GM19043 (cell line): ENCODE measurements around the gene STT3A.

ENCODE experiments used
- ATAC-seq: cut with Tn5 transposase; IDR thresholded peaks from one replicate; pipeline ENCODE4 v1.9.1; 2021; ENCODE audit warnings: low read depth; ENCODE audit not compliant: unreplicated experiment

The STT3A gene

DNA sequence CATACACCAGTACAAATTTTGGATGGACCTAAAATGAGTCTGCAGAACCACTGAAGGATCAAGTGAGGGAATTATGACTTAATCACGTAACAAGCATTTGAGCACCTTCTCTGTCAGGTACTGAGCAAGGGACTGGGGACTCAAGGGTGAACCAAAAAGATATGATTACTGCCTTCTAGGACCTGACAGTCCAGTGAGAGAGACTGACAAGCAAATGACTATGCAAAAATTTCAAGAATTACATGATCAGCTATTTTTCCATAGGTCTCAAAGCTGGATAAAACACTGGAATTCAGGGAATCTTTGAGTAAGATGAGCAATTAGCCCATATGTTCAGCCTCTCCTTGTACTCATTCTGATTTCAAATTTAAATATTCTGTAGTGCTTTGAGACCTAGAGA is 5.2 kb upstream of the STT3A start:
- no peak for ATAC-seq

DNA sequence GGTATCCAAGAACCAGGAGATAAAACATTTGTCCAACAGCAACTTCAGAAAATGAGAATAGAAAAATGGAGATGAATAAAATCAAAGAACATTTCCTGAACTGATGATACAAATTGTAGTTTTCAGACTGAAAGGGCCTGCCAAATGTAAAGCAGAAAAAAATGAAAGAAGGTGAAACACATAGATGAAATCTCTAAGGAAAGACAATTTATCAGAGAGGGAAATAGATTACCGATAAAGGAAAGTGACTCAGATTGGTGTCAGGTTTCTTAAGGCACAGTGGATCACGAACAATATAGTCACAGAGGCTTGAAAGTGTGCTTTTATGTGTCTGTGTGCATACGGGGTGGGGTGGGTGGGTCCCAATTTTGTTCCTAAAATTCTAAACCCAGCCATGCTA is 4.1 kb upstream of the STT3A start:
- ATAC-seq = no peak

DNA sequence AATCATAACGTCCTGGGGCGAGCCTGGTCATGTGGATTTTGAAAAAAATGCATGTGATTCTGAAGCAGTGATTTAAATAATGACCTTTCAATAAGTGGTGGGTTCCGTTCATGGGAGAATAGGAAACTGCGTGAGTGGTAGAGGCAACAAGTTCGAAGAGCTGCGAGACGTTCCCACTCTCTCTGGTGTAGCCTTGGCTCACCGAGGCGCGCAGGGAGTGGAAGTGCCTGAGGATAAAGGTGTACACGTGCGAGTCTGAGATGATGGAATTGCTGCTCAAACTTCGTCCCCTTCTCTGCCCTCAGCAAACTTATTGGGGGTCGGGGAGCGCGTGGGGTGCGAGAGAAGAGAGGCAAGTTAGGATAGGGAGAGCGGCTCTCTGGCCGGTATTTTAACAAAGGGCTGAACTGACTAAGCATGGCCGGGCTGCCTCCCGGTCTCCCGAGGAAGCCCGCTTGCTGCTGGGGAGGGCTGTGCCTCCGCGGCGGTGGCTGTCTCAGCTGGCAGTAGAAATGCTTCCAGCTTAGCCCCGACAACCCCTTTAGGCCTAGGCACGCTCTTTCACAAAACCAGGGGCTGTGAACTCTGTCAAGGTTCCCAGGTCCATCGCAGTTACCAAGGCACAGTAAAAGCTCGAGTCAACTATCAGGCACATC is 875 bp upstream of the STT3A start:
- peak; percentile 16 for ATAC-seq

DNA sequence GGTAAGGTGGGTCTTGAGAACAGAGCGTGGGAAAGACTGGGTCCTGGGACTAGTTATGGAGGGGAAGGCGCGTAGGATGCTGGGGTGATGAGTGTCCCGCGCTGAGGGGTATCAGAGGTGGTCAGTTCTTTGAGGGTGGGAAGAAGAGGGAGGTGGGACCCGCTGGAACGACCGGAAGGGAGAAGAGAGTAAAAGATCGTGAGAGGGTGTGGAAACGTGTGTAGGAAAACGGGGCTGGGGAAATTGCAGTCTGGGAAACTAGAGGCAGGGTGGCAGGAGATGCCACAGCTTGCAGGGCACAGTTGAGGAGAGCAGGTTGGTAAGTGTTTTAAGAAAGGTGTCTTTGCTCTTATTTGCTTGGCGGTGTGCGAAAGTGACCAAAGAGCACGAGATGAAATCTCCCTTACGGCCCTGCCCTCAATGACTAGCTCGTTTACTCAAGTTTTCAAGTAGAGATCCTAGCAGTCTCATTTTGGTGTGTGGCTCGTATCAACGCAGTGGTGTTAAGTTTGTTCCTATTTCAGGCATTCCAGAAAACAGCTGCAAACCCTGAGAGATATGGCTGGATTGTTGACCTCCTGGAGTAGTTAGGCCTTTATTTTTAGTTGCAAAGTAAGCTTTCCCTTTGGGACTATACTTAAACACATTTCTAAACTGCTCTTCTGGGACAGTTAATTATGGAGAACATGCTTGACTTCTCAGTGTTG is 615 bp downstream of the STT3A start:
- ATAC-seq = no peak

DNA sequence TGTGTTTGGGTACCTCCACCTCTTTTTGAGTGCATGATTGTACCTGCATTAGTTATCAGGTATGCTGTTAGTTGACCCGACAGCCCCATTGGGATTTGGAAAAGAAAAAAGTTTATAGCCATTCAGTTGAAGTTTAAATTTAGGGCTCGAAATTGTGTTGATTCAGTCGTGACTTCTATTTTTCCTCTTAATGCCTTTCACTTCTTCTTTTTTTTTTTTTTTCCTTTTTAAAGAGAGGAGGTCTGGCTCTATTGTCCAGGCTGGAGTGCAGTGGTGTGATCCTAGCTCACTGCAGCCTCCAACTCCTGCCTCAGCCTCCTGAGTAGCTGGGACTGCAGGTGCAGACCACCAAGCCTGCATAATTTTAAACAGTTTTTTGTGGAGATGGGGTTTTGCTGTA is 2.3 kb downstream of the STT3A start:
- ATAC-seq = no peak

DNA sequence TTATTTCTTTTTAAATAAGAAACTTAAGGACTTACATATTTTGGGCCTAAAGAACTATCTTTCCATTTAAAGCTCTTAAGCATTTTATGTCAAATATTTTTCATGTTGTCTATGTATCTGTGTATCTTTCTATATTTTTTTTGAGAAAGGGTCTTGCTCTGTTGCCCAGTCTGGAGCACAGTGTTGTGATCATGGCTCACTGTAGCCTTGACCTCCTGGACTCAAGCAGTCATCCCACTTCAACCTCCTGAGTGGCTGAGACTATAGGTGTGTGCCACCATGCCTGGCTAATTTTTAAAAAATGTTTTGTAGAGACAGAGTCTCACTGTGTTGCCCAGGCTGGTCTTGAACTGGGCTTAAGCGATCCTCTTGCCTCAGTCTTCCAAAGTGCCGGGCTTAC is 8.0 kb downstream of the STT3A start:
- no peak for ATAC-seq

DNA sequence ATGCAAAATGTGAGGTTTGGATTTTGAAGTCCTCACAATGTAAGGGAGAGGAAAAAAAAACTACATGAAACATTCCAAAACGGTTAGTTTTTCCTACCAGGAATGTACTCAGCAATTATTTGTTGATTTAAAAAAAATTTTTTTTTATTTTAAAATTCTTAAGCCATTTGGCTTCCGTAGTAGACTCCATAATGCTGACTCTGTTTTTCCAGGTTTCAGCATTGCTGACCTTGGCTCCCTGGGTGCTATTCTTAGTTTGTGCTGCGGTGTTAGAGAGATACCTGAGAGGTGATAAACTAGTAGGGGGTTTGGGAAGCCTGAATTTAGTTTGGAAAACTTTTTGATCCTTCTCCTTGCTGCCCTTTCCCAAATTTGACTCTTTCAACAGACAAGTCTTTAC is 10.6 kb downstream of the STT3A start:
- no peak for ATAC-seq

DNA sequence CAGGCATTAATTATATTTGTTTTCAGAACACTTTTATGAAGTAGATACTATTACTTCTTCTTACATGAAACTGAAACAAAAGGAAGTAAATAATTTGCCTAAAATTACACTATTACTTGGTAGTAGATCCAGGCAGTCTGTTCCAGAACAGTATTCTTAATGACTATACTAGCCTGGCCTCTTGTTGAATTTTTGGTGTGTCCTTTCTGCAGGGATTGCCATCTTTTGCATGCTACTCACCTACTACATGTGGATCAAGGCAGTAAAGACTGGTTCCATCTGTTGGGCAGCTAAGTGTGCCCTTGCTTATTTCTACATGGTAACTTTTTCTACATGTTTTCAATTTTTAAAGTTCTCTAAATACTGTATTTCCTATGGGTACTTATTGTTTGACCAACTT is 12.8 kb downstream of the STT3A start:
- no peak for ATAC-seq

DNA sequence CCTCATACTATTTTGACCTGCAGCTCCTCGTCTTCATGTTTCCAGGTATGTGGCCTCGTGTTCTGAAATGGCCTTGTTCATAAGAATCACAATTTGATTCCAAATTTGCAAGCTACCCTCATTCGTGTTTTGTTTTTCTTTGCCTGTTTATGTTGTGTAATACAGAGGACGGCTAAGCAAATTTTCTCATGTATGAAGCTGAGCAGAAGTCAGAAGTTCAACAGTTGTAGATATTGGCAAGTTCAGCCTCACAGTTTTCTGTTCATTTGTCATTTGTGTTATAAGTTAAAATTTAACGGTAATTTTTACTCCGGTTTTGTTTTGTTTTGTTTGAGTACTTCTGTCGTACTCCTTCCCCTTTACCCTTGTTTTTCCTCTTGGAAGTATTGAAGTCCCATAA is 16.9 kb downstream of the STT3A start:
- ATAC-seq = no peak

DNA sequence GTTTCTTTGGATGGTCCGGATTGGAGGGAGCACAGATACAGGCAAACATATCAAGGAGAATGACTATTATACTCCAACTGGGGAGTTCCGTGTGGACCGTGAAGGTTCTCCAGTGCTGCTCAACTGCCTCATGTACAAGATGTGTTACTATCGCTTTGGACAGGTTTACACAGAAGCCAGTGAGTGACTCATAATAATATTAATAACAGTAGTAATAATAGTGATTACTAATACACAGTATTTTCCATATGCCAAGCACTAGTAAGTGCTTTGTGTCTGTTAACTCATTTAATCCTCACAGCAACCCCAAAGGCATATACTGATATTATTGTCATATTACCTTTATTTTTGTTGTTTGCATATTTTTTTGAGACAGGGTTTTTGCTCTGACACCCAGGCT is 25.7 kb downstream of the STT3A start:
- no peak for ATAC-seq

DNA sequence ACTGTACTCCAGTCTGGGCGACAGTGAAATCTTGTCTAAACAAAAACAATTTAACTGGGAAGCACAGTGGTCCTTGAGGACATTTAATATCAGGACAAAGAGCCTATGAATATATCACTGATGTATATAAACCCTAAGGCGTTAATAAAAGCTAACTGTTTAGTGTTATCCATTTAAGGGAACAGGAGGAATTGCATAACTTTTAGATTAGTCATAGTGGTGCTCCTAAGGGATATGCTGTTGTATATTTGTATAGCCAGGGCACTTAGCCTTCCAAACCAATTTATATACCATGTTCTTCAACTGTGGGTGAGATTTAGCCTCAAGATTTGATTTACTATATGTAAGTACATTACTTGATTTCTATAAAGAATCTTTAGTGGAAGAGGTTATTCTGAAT is 29.3 kb downstream of the STT3A start:
- ATAC-seq = no peak

DNA sequence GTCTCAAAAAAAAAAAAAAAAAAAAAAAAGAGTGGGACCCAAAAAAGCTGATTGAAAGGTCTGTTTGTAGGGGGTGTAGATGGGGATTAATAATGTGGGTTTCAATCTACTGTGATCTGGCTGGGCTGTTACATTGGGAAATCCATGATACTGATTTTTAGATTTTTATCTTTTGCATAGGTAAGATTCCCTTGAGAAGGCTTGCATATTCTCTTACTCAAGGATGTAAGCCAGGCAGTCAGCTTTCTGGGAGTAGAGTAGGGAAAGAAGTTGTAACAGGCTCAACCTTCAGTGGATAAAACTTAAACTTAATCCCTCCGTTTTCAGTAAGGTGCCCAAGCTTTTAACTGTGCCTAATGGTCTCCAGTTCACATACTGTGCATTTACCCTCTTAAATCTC is 30.4 kb downstream of the STT3A start:
- ATAC-seq = no peak

DNA sequence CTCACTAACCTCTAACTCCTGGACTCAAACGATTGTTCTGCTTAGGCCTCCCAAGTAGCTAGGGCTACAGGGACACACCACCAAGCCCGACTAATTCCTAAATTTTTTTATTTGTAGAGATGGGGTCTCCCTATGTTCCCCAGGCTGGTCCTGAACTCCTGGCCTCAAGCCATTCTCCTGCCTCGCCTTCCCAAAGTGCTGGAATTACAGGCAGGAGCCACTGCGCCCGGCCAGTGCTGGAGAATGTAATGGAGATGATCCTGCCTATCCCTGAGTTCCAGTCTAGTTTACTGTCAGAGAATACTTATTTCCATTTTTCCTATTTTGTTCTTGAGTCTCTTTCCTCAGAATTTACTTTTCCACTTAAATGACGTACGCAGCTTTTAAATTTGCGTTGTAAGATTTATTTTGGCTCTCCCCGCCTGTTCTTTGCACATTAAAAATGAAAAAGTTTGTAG is 32.1 kb downstream of the STT3A start, which contains the start of gene CHEK1:
TSS of gene CHEK1 (plus strand) at position 408 of the 458 bp plus-strand sequence. CDS start 1,606 bp downstream, outside the sequence.
- no peak for ATAC-seq

DNA sequence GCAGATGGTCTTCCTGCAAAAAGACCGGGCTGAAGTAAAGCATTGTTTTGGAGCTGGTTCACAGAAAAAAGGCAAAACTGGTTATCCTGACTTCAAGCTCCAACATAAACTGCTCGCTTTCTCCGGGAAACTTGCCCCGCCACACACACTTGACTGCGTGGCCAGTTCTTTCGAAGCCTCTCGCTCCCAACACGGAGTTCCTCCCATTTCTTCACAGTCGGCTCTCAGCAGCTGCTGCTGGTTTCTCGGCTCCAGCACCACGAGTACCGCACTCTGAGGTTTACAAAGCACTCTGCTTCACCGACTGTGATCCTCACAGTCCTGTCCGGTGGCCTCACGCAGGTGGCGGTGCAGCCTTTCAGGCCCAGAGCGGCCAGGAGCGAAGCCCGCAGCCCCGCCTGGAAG is 32.6 kb downstream of the STT3A start:
- ATAC-seq = no peak

DNA sequence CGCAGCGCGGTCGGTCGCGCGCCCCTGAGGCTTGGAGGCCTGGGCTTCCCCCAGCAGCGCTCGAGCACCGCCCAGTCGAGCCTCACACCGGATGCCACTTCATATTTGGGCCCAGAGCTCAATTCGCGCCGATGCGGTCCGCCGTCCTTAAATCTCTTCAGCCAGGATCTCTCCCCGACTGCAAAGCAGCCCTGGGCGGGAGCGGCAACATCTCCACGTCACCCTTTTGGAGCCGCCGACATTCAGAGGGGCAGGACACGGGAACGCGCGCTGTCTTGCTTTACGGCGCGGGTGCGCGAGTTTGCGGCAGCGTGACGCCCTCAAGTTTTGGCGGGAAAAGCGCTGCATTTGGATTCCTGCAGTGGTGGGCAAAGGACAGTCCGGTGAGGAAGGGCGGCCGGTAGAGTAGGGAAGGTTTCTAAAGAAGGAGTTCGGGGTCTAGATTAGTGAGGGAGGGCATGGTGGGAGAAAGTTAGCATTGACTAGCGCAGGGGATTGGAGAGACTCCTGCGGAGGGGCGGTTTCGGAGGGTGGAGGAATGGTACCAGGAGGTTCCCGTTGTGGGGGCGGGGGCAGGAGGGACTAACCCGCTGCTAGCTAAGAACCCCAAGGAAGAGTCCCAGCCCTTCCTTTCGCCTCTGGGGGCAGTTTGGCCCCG is 33.1 kb downstream of the STT3A start:
- peak; percentile 83 for ATAC-seq

DNA sequence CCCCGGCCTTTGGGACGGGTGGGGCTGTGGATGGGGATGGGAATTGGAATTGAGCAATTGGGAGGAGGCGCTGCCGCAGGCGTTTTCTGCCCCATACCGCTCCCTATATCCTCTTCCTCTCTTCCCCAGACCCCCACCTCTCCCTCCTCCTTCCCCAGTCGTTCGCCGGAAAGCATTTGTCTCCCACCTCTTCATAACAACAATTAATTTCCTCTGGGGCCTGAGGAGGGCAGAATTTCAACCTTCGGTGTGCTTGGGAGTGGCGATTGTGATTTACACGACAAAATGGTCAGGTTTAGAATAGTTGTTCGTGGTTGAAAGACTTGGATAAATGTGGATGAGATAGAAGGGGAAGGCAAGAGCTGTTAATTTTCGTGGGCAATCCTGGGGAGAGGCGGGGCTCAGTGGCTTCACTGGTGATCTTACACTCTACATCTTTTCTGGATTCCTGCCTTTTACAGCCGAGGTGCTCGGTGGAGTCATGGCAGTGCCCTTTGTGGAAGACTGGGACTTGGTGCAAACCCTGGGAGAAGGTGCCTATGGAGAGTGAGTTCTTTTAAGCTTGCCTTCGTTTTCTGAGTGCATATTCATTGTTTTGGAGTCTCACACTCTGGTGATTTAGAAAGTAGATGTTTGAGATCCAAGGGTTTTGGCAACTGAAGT is 33.8 kb downstream of the STT3A start:
- ATAC-seq = peak; percentile 35

DNA sequence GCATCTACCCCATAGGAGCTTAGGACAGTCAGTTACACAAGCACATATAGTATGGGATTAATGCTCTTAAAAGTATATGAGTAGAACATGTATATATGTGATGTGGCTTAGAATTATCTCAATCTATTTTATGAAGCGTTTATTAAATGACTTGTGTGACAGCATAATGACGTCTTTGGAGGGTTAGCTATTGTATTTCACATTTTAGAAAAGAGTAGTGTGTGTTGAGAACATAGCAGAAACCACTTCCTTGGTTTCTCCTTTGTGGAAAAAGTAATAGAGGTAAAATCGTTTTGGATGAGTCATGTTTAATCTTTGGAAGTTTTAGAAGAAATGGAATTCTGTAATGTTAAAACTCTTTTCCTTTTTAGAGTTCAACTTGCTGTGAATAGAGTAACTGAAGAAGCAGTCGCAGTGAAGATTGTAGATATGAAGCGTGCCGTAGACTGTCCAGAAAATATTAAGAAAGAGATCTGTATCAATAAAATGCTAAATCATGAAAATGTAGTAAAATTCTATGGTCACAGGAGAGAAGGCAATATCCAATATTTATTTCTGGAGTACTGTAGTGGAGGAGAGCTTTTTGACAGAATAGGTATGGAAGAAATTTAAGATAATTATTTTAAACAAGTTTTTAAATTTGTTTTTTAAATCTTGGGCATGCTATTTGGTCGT is 34.7 kb downstream of the STT3A start:
- no peak for ATAC-seq

DNA sequence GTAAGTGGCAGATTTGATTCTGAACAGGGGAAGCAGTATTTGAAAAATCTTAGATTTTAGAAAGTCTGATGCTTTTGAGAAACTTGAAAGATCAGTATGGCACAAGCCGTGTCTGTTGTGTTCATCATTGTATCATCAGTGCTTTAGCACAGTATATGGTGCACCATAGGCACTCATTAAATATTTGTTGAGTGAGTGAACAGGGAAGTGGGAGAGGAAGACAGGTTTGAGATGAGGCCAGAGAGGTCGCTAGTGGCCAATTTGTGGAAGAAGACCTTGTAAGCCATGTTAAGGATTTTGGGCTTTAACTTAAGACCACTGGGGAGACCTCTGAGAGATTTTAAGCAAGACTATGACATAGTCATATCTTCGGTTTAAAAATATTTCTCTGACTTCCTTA is 45.2 kb downstream of the STT3A start:
- ATAC-seq = no peak

DNA sequence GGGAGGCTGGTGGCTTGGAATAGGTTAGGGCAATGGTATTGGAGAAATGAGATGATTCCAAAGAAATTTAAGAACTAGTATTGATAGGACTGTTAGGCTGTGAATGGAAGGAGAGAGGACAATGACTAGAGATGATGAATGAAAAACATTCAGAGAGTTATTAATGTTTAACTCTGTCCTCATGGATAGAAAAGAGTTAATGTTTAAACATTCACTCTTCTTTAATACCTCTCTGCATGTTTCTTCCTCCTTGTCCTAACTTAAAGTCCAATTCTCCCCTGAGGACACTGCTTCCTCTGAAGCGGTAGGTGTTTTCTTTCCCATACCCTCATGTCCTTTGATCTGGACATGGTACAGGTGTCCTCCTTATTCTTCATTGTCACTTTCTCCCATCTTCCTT is 45.7 kb downstream of the STT3A start:
- ATAC-seq = no peak

DNA sequence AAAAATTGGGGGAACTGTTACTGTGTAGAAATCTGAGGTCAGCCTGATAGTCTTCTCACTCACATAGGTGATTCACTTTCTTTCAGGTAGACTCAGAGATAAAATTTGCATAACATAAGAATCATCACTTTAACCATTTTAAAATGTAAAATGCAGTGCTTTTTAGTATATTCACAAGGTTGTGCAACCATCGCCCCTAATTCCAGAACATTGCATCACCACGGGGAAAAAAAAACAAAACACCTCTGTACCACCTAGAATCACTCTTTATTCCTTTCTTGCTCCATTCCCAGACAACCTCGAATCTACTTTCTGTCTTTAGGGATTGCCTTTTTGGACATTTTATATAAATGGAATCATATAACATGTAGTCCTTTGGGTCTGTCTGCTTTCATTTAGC is 53.2 kb downstream of the STT3A start:
- no peak for ATAC-seq
